Muscle layer of colon (tissue), 2 donors: ENCODE results near the gene NFKBIZ.

Experiments
- H3K27ac ChIP-seq: one replicate; pipeline ENCODE4 v1.7.0; 2013; ENCODE audit warnings: low read depth, mild to moderate bottlenecking, low read length, moderate library complexity
- H3K27me3 ChIP-seq, 2 donors: one replicate each; pipeline ENCODE4 v1.7.0; 2013; ENCODE audit warnings: low read length in 2 of 2, mild to moderate bottlenecking in 2 of 2; ENCODE audit not compliant: insufficient read depth in 2 of 2, control insufficient read depth in 1 of 2
- H3K36me3 ChIP-seq: one replicate; pipeline ENCODE4 v1.7.0; 2013; ENCODE audit warnings: mild to moderate bottlenecking, low read length; ENCODE audit not compliant: insufficient read depth
- H3K4me1 ChIP-seq: one replicate; pipeline ENCODE4 v1.7.0; 2013; ENCODE audit warnings: mild to moderate bottlenecking, low read length; ENCODE audit not compliant: insufficient read depth
- H3K4me3 ChIP-seq, 2 donors: one replicate each; pipeline ENCODE4 v1.7.0; 2013; ENCODE audit warnings: low read length in 2 of 2, low read depth in 1 of 2, mild to moderate bottlenecking in 1 of 2, moderate library complexity in 1 of 2
- H3K9ac ChIP-seq: one replicate; pipeline ENCODE4 v1.7.0; 2013; ENCODE audit warnings: low read length
- H3K9me3 ChIP-seq: one replicate; pipeline ENCODE4 v1.7.0; 2013; ENCODE audit warnings: mild to moderate bottlenecking, low read length
- donor health status: abdominal sarcoma.
- donor health status: Adenocarcinoma of cecum.

The NFKBIZ gene

GRCh38 chr3:101812895-101813294 lies 36.4 kb upstream of the NFKBIZ start:
- Histone ChIP-seq H3K27ac (no peak overlapping the region), H3K27me3 (no peaks in the 10 kb centered on the region), H3K4me1 (peaks cover 33% of the 10 kb centered on the region), H3K9me3 (no peaks in the 10 kb centered on the region), H3K4me3 (no peak overlapping the region), H3K36me3 (peaks cover 5% of the 10 kb centered on the region), H3K9ac (no peak overlapping the region)

- H3K4me1 ChIP-seq = peaks cover 31% of the 10 kb centered on the region
- peaks cover 6% of the 10 kb centered on the region for H3K36me3 ChIP-seq
- H3K4me3 ChIP-seq = no peak overlapping the region
- no peaks in the 10 kb centered on the region for H3K9me3 ChIP-seq
- H3K27ac ChIP-seq = no peak overlapping the region
- no peak overlapping the region for H3K9ac ChIP-seq
- no peaks in the 10 kb centered on the region for H3K27me3 ChIP-seq
Observed at GRCh38 chr3:101813817-101814440, 35.4 kb upstream of the NFKBIZ start.

GRCh38 chr3:101814835-101815234 lies 34.5 kb upstream of the NFKBIZ start:
- peaks cover 22% of the 10 kb centered on the region for H3K4me1 ChIP-seq
- no peaks in the 10 kb centered on the region for H3K9me3 ChIP-seq
- H3K27me3 ChIP-seq = no peaks in the 10 kb centered on the region
- H3K9ac ChIP-seq = no peak overlapping the region
- H3K27ac ChIP-seq = no peak overlapping the region
- H3K4me3 ChIP-seq = no peak overlapping the region
- peaks cover 9% of the 10 kb centered on the region for H3K36me3 ChIP-seq

GRCh38 chr3:101816215-101817149 lies 32.8 kb upstream of the NFKBIZ start:
- Histone ChIP-seq H3K4me1 (peaks cover 16% of the 10 kb centered on the region), H3K27ac (no peak overlapping the region)

GRCh38 chr3:101817992-101818391 lies 31.3 kb upstream of the NFKBIZ start:
- Histone ChIP-seq H3K27ac (no peak overlapping the region), H3K36me3 (peaks cover 14% of the 10 kb centered on the region), H3K9ac (no peak overlapping the region), H3K4me1 (peaks cover 16% of the 10 kb centered on the region), H3K9me3 (no peaks in the 10 kb centered on the region), H3K4me3 (no peak overlapping the region), H3K27me3 (no peaks in the 10 kb centered on the region)

More at GRCh38 chr3:101816215-101817149, 32.8 kb upstream of the NFKBIZ start:
- Histone ChIP-seq H3K27me3 (no peaks in the 10 kb centered on the region), H3K4me3 (no peak overlapping the region), H3K36me3 (peaks cover 11% of the 10 kb centered on the region), H3K9ac (no peak overlapping the region), H3K9me3 (no peaks in the 10 kb centered on the region)

- no peaks in the 10 kb centered on the region for H3K9me3 ChIP-seq
- H3K27ac ChIP-seq = no peak overlapping the region
- H3K27me3 ChIP-seq = no peaks in the 10 kb centered on the region
- no peak overlapping the region for H3K4me3 ChIP-seq
- H3K4me1 ChIP-seq = peaks cover 7% of the 10 kb centered on the region
- no peak overlapping the region for H3K9ac ChIP-seq
- H3K36me3 ChIP-seq = peaks cover 14% of the 10 kb centered on the region
Observed at GRCh38 chr3:101819649-101820206, 29.6 kb upstream of the NFKBIZ start.

- H3K9me3 ChIP-seq = no peaks in the 10 kb centered on the region
- peaks cover 9% of the 10 kb centered on the region for H3K4me1 ChIP-seq
- H3K4me3 ChIP-seq = no peak overlapping the region
- no peak overlapping the region for H3K9ac ChIP-seq
- no peak overlapping the region for H3K27ac ChIP-seq
- no peaks in the 10 kb centered on the region for H3K27me3 ChIP-seq
- H3K36me3 ChIP-seq = peaks cover 14% of the 10 kb centered on the region
Observed at GRCh38 chr3:101821503-101821902, 27.8 kb upstream of the NFKBIZ start.

GRCh38 chr3:101823525-101823924 lies 25.8 kb upstream of the NFKBIZ start:
- Histone ChIP-seq H3K27me3 (no peaks in the 10 kb centered on the region), H3K9me3 (no peaks in the 10 kb centered on the region), H3K4me3 (no peak overlapping the region), H3K9ac (no peak overlapping the region), H3K27ac (no peak overlapping the region), H3K4me1 (peaks cover 13% of the 10 kb centered on the region), H3K36me3 (peaks cover 9% of the 10 kb centered on the region)

GRCh38 chr3:101824702-101825101 lies 24.6 kb upstream of the NFKBIZ start:
- Histone ChIP-seq H3K36me3 (peaks cover 5% of the 10 kb centered on the region), H3K9ac (no peak overlapping the region), H3K4me3 (no peak overlapping the region), H3K4me1 (peaks cover 24% of the 10 kb centered on the region), H3K27ac (no peak overlapping the region), H3K9me3 (no peaks in the 10 kb centered on the region), H3K27me3 (no peaks in the 10 kb centered on the region)

GRCh38 chr3:101825904-101826445 lies 23.3 kb upstream of the NFKBIZ start:
- peaks cover 5% of the 10 kb centered on the region for H3K36me3 ChIP-seq
- H3K27ac ChIP-seq = peak overlapping the region; percentile 74
- no peaks in the 10 kb centered on the region for H3K9me3 ChIP-seq
- H3K27me3 ChIP-seq = no peaks in the 10 kb centered on the region
- no peak overlapping the region for H3K4me3 ChIP-seq
- peaks cover 28% of the 10 kb centered on the region for H3K4me1 ChIP-seq
- H3K9ac ChIP-seq = peak overlapping the region; percentile 14
